ENCODE measurements around the gene MED16. TPM values are rescaled to one million over a fixed set of nuclear protein-coding genes. Genes with fewer than 3 reads are reported as not detected.

The MED16 gene
- total and polyA plus RNA-seq, 2 of the 4 experiments (the other 2 are of a cell fraction), result 8.1 to 40.2 TPM

- Histone ChIP-seq H2BK5ac (ENCODE audit: low read depth, low read length, poor library complexity, severe bottlenecking) (no peak overlapping the region), H3K79me1 (ENCODE audit: low read depth in 1 of 2, low read length in 2 of 2) (peaks cover 7 to 19% of the 10 kb centered on the region in 2 experiments; a peak in 3 of 4 replicates), H3K23ac (ENCODE audit: low read depth, low read length) (no peak overlapping the region), H3K18ac (ENCODE audit: low read depth, low read length) (no peak overlapping the region), H3K9me1 (ENCODE audit: insufficient read depth, low read length) (no peaks in the 10 kb centered on the region), H2AFZ (replicated peaks; ENCODE audit: low read length, poor library complexity) (peak overlapping the region; percentile 33), H4K5ac (ENCODE audit: low read depth, low read length) (no peak overlapping the region), H3K9me3 (ENCODE audit: control insufficient read depth, insufficient read depth, low read length) (no peaks in the 10 kb centered on the region), H3K27me3 (ENCODE audit: control insufficient read depth, insufficient read depth, low read length) (no peaks in the 10 kb centered on the region), H3K9ac (ENCODE audit: low read depth, low read length) (no peak overlapping the region), H3K36me3 (ENCODE audit: control insufficient read depth, insufficient read depth, low read length) (peaks cover 74% of the 10 kb centered on the region), H4K8ac (ENCODE audit: low read depth in 2 of 2, low read length in 2 of 2) (no peak overlapping the region), H4K91ac (ENCODE audit: insufficient read depth, low read depth, low read length) (no peak overlapping the region), H3K56ac (ENCODE audit: extremely low read depth, insufficient read depth, low read length) (no peak overlapping the region), H2BK15ac (ENCODE audit: low read depth, low read length) (no peak overlapping the region), H3K14ac (replicated peaks; ENCODE audit: low read depth, low read length) (no peak overlapping the region), H3K4me2 (ENCODE audit: low read depth, low read length) (no peak overlapping the region), H3K4me1 (ENCODE audit: control insufficient read depth, insufficient read depth, low read length) (no peaks in the 10 kb centered on the region), H3K4ac (ENCODE audit: low read depth, low read length) (no peak overlapping the region), H2BK20ac (ENCODE audit: low read depth, low read length) (no peak overlapping the region), H3K27ac (ENCODE audit: insufficient read depth, low read length) (no peak overlapping the region), H3K4me3 (ENCODE audit: insufficient read depth, low read depth, low read length) (no peak overlapping the region), H2AK5ac (ENCODE audit: low read depth, low read length) (no peak overlapping the region), H2BK120ac (ENCODE audit: low read depth, low read length) (no peak overlapping the region), H4K20me1 (ENCODE audit: insufficient read depth, low read length) (peaks cover 6% of the 10 kb centered on the region), H2AK9ac (replicated peaks; ENCODE audit: low read depth, low read length, poor library complexity) (no peak overlapping the region)
- no peak for DNase-seq
- intact Hi-C loops (cut with micrococcal nuclease) (no loop called here), dilution Hi-C loops (cut with HindIII; ENCODE audit: low sequenced_read_pairs, unreplicated experiment) (no loop called here), in situ Hi-C loops (cut with MboI; ENCODE audit: low sequenced_read_pairs) (no loop called here)
- ChIA-PET CTCF (no interaction called here), POLR2A (ENCODE audit: unreplicated experiment) (no interaction called here)
- TF ChIP-seq USF2 (IDR thresholded peaks at IDR 0.05; ENCODE audit: low read depth, low read length), result no peak
- TF ChIP-seq SMC3 (IDR thresholded peaks at IDR 0.05; ENCODE audit: low read depth, low read length), result no peak
- TF ChIP-seq MAZ (IDR thresholded peaks at IDR 0.05; ENCODE audit: borderline replicate concordance, low read depth, low read length), result no peak
- no peak for TF ChIP-seq BHLHE40 (IDR thresholded peaks at IDR 0.05; ENCODE audit: low read depth, low read length)
- no peak for TF ChIP-seq RCOR1 (IDR thresholded peaks at IDR 0.05; ENCODE audit: insufficient replicate concordance, low read length)
- TF ChIP-seq FOS (IDR thresholded peaks at IDR 0.05; ENCODE audit: low read depth, low read length), result no peak
- TF ChIP-seq RFX5 (IDR thresholded peaks at IDR 0.05; ENCODE audit: low read depth, low read length), result no peak
- TF ChIP-seq MXI1 (IDR thresholded peaks at IDR 0.05; ENCODE audit: borderline replicate concordance, low read depth, low read length), result no peak
- TF ChIP-seq MAFK (IDR thresholded peaks at IDR 0.05; ENCODE audit: low read depth, low read length), result no peak
- no peak for TF ChIP-seq CTCF (conservative IDR thresholded peaks at IDR 0.05; ENCODE audit: low read depth, low read length)
- TF ChIP-seq POLR2A (IDR thresholded peaks at IDR 0.05; ENCODE audit: low read depth, low read length), result no peak
- TF ChIP-seq NFE2L2 (IDR thresholded peaks at IDR 0.05; ENCODE audit: low read depth, low read length), result no peak
- no peak for TF ChIP-seq CHD1 (IDR thresholded peaks at IDR 0.05; ENCODE audit: low read depth, low read length)
- TF ChIP-seq RAD21 (IDR thresholded peaks at IDR 0.05; ENCODE audit: low read length), result no peak
- 96% methylated on average over 17 of the region's 22 CpGs; no CpG with 5 or more reads in 1 of the 2 experiments for WGBS, 2 experiments (ENCODE audit: extremely low coverage in 2 of 2, insufficient read length in 1 of 2)
- no TSS peak for BruUV-seq (replicated peaks)
- no peak; the same call in 1 of the 2 replicates for ATAC-seq (ENCODE audit: low read depth)
Measured at GRCh38 chr19:883661-884211, 9.3 kb downstream of the MED16 start.

All from IMR-90 (cell line).